Vagina (tissue), 2 donors: Measurements from ENCODE around the gene GAD1. TPM values are rescaled to one million over a fixed set of nuclear protein-coding genes. Genes with fewer than 3 reads are reported as not detected.

Source experiments
- DNase-seq, 2 donors: peaks; one replicate each; pipeline ENCODE4 v3.0.0-alpha.2; 2017; ENCODE audit errors: extremely low spot score in 2 of 2
- H3K27ac ChIP-seq: fragments of 200-600 bp; sonication (generic); one replicate; pipeline ENCODE4 v1.5.1; 2019
- H3K27me3 ChIP-seq: fragments of 200-600 bp; sonication (generic); one replicate; pipeline ENCODE4 v1.5.1; 2019
- H3K36me3 ChIP-seq, 2 donors: fragments of 200-600 bp; sonication (generic); one replicate each; pipeline ENCODE4 v1.5.1; 2017 to 2019
- H3K4me1 ChIP-seq: fragments of 200-600 bp; sonication (generic); one replicate; pipeline ENCODE4 v1.5.1; 2019
- H3K4me3 ChIP-seq, 2 donors: fragments of 200-600 bp; sonication (generic); 1 replicate in 1 of 2; 2 replicates in 1 of 2; pipeline ENCODE4 v1.5.1; 2016 to 2019
- H3K9me3 ChIP-seq: fragments of 200-600 bp; sonication (generic); one replicate; pipeline ENCODE4 v1.5.1; 2019
- CTCF ChIP-seq, 3 experiments: fragments of 450-650 bp in 2 of 3; fragments of 200-600 bp in 1 of 3; sonication (generic) in 1 of 3; IDR thresholded peaks; one replicate each; pipeline ENCODE4 v1.5.1; 2017 to 2019; ENCODE audit warnings: antibody characterized with exemption in 3 of 3, mild to moderate bottlenecking in 2 of 3, moderate library complexity in 2 of 3
- POLR2A ChIP-seq, 2 donors: fragments of 450-650 bp; IDR thresholded peaks; one replicate each; pipeline ENCODE4 v1.6.1; 2017; ENCODE audit warnings: antibody characterized with exemption in 2 of 2, mild to moderate bottlenecking in 2 of 2, moderate library complexity in 2 of 2
- POLR2AphosphoS5 ChIP-seq, 2 donors: sonication (generic); formaldehyde crosslinking; IDR thresholded peaks; one replicate each; pipeline ENCODE4 v1.9.0; 2017; ENCODE audit warnings: antibody characterized with exemption in 2 of 2, mild to moderate bottlenecking in 2 of 2, low read depth in 1 of 2; ENCODE audit not compliant: insufficient read depth in 1 of 2
- intact Hi-C: fragments of 100-400 bp; cut with DNase I; formaldehyde crosslinking; loops from one replicate; pipeline ENCODE4 v1.15.1; 2023
- total RNA-seq: library from RNA; depleted of rRNA; stranded (reverse); fragments of >200 nt; gene quantifications from one replicate; pipeline ENCODE4 v1.2.3, GENCODE V29; 2016

GAD1 gene
- total RNA-seq, 1 donor from 2014 or later, result not detected

GRCh38 chr2:170821531-170822289 is 5.0 kb downstream of the GAD1 start:
- intact Hi-C loops, result no loop called here
- Histone ChIP-seq H3K27ac (no peak overlapping the region), H3K4me3 (peak overlapping the region in 1 of 2 donors; percentile 22), H3K4me1 (peaks cover 65% of the 10 kb centered on the region), H3K27me3 (peaks cover 46% of the 10 kb centered on the region), H3K9me3 (no peaks in the 10 kb centered on the region), H3K36me3 (no peaks in the 10 kb centered on the region)
- no peak for TF ChIP-seq POLR2A (IDR thresholded peaks at IDR 0.05)
- no peak for TF ChIP-seq POLR2AphosphoS5 (IDR thresholded peaks at IDR 0.05; ENCODE audit: insufficient read depth in 1 of 2, low read depth in 1 of 2)
- TF ChIP-seq CTCF (IDR thresholded peaks at IDR 0.05), result no peak
- DNase-seq, result no peak

DNA sequence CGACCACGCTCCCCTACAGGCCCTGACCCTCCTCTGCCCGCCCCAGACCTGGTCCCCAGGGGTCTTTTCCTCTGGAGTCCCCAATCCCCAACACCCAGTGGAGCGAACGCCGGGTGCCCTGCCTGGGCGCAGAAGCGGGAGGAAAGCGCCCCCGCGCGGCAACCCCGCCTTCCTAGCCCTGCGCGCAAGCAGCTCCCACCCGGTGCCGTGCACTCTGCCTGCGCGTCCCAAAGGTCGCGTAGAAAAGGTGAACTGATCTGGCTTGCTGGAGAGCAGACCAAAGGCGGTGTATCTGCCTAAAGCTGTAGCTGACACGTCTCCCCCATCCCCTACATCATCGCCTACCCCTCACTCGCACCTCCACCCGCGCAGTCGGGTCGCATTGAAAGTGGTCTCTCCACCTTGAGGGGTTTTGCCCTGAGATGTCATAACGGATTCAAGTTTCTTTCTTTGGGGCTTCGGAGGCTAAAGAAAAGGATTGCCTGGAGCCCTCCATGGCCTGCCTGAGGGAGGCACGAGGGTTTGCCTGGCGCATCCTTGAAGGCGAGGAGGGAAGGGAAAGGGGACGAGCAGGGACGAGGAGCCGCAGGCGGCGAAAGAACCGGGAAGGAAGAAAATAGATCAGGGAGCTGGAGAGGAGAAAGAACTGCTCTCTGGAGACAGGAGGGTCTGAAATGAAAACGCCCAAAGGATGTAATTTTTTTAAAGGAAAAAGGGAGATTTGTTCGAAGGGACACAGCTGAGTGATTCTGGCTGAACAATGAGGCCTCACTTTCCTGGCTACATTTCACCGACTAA is 5.8 kb downstream of the GAD1 start:
- TF ChIP-seq POLR2A (IDR thresholded peaks at IDR 0.05), result no peak
- TF ChIP-seq POLR2AphosphoS5 (IDR thresholded peaks at IDR 0.05; ENCODE audit: insufficient read depth in 1 of 2, low read depth in 1 of 2), result no peak
- no peak for TF ChIP-seq CTCF (IDR thresholded peaks at IDR 0.05)
- peaks cover 41% of the 10 kb centered on the region for H3K27me3 ChIP-seq
- no peaks in the 10 kb centered on the region for H3K36me3 ChIP-seq
- no peak overlapping the region for H3K27ac ChIP-seq
- peaks cover 57% of the 10 kb centered on the region for H3K4me1 ChIP-seq
- DNase-seq, result no peak
- peak overlapping the region; percentile 25 to 38 for H3K4me3 ChIP-seq
- intact Hi-C loops, result no loop called here
- no peaks in the 10 kb centered on the region for H3K9me3 ChIP-seq

DNA sequence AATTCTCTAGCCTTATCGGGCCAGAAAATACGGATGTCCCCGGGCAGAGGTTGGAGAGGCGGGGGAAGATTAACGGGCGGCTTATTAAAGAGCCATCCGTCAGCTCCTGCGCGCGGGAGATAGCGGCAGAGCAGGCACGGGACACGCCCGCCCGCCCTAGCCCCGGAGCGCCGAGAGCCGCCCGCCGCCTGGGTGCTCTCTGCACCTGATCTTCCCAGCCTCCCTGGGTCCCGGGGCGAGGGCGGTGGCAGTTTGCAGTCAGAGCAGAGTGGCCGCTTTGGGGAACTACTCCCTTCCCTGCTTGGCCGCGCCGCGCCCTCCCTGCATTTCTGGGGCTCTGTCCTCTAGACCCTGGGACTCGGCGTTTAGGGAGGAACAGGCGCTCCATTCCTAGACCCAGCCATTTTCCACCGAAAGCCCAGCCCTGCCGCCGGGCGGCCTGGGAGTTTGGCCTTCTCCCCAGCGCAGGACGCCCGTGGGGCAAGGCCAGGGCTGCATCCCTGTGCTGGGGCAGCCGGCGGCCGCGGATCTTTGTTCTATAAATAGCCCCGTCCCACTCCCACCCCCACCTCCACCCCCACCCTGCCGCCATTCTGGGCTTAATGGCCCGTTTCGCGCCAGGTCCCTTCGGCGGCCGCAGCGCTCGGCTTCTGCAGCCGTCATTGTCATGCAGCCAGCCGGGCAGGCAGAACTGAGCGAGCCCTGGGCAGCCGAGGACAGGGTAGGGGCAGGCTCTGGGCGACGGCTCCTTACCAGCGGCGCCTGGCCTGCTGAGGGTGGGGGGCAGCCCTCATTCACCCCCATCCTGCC is 6.6 kb downstream of the GAD1 start:
- Histone ChIP-seq H3K27ac (no peak overlapping the region), H3K27me3 (peaks cover 33% of the 10 kb centered on the region), H3K36me3 (no peaks in the 10 kb centered on the region), H3K9me3 (no peaks in the 10 kb centered on the region), H3K4me1 (peaks cover 49% of the 10 kb centered on the region), H3K4me3 (peak overlapping the region; percentile 25 to 38)
- DNase-seq, result no peak
- intact Hi-C loops, result no loop called here
- no peak for TF ChIP-seq CTCF (IDR thresholded peaks at IDR 0.05)
- no peak for TF ChIP-seq POLR2A (IDR thresholded peaks at IDR 0.05)
- no peak for TF ChIP-seq POLR2AphosphoS5 (IDR thresholded peaks at IDR 0.05; ENCODE audit: insufficient read depth in 1 of 2, low read depth in 1 of 2)

DNA sequence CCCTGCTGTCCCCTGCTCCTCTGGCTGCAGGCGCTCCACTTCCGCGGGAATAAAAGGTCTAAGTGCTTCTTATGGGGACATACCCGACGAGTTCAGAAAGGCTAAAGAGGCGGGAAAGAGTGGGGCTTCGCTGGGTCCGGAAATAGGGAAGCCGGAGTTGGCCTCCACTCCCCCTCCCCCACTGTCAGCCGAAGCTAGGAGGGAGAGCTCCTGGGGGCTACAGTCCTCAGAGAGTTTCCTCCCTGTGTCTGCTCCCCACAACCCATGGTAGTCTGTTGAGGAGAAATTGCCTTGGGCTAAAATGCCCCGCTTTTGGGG is 7.2 kb downstream of the GAD1 start:
- DNase-seq, result no peak
- Histone ChIP-seq H3K27me3 (peaks cover 28% of the 10 kb centered on the region), H3K36me3 (no peaks in the 10 kb centered on the region), H3K4me1 (peaks cover 43% of the 10 kb centered on the region), H3K27ac (no peak overlapping the region), H3K4me3 (peak overlapping the region; percentile 25 to 38), H3K9me3 (no peaks in the 10 kb centered on the region)
- TF ChIP-seq POLR2AphosphoS5 (IDR thresholded peaks at IDR 0.05; ENCODE audit: insufficient read depth in 1 of 2, low read depth in 1 of 2) (no peak), CTCF (IDR thresholded peaks at IDR 0.05) (no peak), POLR2A (IDR thresholded peaks at IDR 0.05) (no peak)
- intact Hi-C loops, result no loop called here
